ENCODE data around the gene NEURL3. TPM values are rescaled to one million over a fixed set of nuclear protein-coding genes. Genes with fewer than 3 reads are reported as not detected.

NEURL3 gene
- total RNA-seq, 2 donors from 2014 or later: 8.9 to 28.9 TPM

GRCh38 chr2:96533292-96534073 is 28.3 kb upstream of the NEURL3 start:
- no peaks in the 10 kb centered on the region for H3K27me3 ChIP-seq (replicated peaks; ENCODE audit: insufficient read depth)
- DNase-seq (ENCODE audit: low spot score): peak; percentile 84
- peaks cover 15% of the 10 kb centered on the region for H3K4me1 ChIP-seq (replicated peaks)
- intact Hi-C loops (cut with DNase I): loop anchor here (5.0 to 10.0 kb wide), 4 partner anchors 284 to 421 kb away; partner anchors contain the start of genes CNNM3 and STARD7
- H3K36me3 ChIP-seq: no peaks in the 10 kb centered on the region
- H3K27ac ChIP-seq: peak overlapping the region; percentile 80 to 83
- peak; percentile 88 for TF ChIP-seq POLR2AphosphoS5 (IDR thresholded peaks at IDR 0.05)
- no peak for TF ChIP-seq POLR2A (IDR thresholded peaks at IDR 0.05)
- no peak for TF ChIP-seq CTCF (IDR thresholded peaks at IDR 0.05)
- no peaks in the 10 kb centered on the region for H3K9me3 ChIP-seq
- H3K4me3 ChIP-seq: no peak overlapping the region
- 17% methylated on average over 8 of the region's 8 CpGs for WGBS

- 81% methylated on average over 7 of the region's 7 CpGs for WGBS
- intact Hi-C loops (cut with DNase I): loop anchor here (5.0 to 10.0 kb wide), 4 partner anchors 285 to 422 kb away; partner anchors contain the start of genes CNNM3 and STARD7
- Histone ChIP-seq H3K4me3 (no peak overlapping the region), H3K4me1 (replicated peaks) (peaks cover 17% of the 10 kb centered on the region), H3K27ac (peak overlapping the region; percentile 80 to 83), H3K36me3 (no peaks in the 10 kb centered on the region), H3K9me3 (no peaks in the 10 kb centered on the region), H3K27me3 (replicated peaks; ENCODE audit: insufficient read depth) (no peaks in the 10 kb centered on the region)
- TF ChIP-seq POLR2AphosphoS5 (IDR thresholded peaks at IDR 0.05) (no peak), POLR2A (IDR thresholded peaks at IDR 0.05) (no peak), CTCF (IDR thresholded peaks at IDR 0.05) (no peak)
- no peak for DNase-seq (ENCODE audit: low spot score)
Measured at GRCh38 chr2:96532641-96533291, 27.6 kb upstream of the NEURL3 start.

- H3K4me1 ChIP-seq (replicated peaks): peaks cover 18% of the 10 kb centered on the region
Measured at GRCh38 chr2:96531872-96532505, 26.8 kb upstream of the NEURL3 start.

GRCh38 chr2:96531366-96531765 is 26.2 kb upstream of the NEURL3 start:
- no peaks in the 10 kb centered on the region for H3K9me3 ChIP-seq
- DNase-seq (ENCODE audit: low spot score): no peak
- H3K4me3 ChIP-seq: no peak overlapping the region
- peaks cover 18% of the 10 kb centered on the region for H3K4me1 ChIP-seq (replicated peaks)
- peak overlapping the region; percentile 80 to 83 for H3K27ac ChIP-seq
- no peaks in the 10 kb centered on the region for H3K36me3 ChIP-seq
- no peak for TF ChIP-seq POLR2A (IDR thresholded peaks at IDR 0.05)
- no peak for TF ChIP-seq POLR2AphosphoS5 (IDR thresholded peaks at IDR 0.05)
- no peak for TF ChIP-seq CTCF (IDR thresholded peaks at IDR 0.05)
- 81% methylated on average over 9 of the region's 9 CpGs for WGBS
- intact Hi-C loops (cut with DNase I): loop anchor here (5.0 to 10.0 kb wide), 4 partner anchors 286 to 423 kb away; partner anchors contain the start of genes CNNM3 and STARD7
- H3K27me3 ChIP-seq (replicated peaks; ENCODE audit: insufficient read depth): no peaks in the 10 kb centered on the region

More at GRCh38 chr2:96531872-96532505, 26.8 kb upstream of the NEURL3 start:
- Histone ChIP-seq H3K36me3 (no peaks in the 10 kb centered on the region), H3K4me3 (no peak overlapping the region), H3K27me3 (replicated peaks; ENCODE audit: insufficient read depth) (no peaks in the 10 kb centered on the region), H3K9me3 (no peaks in the 10 kb centered on the region), H3K27ac (peak overlapping the region; percentile 80 to 83)
- 4% methylated on average over 23 of the region's 23 CpGs for WGBS
- peak; percentile 90 for TF ChIP-seq POLR2A (IDR thresholded peaks at IDR 0.05)
- peak; percentile 98 for TF ChIP-seq POLR2AphosphoS5 (IDR thresholded peaks at IDR 0.05)
- TF ChIP-seq CTCF (IDR thresholded peaks at IDR 0.05): no peak
- DNase-seq (ENCODE audit: low spot score): peak; percentile 96
- intact Hi-C loops (cut with DNase I): loop anchor here (5.0 to 10.0 kb wide), 4 partner anchors 285 to 423 kb away; partner anchors contain the start of genes CNNM3 and STARD7

Measured in prostate gland (tissue), 2 donors.